Amygdala (tissue), 56 donors: ENCODE results near the gene TEDC1.

Experiments
- DNase-seq, 56 donors: peaks; one replicate each; lab custom pipeline; 2025; lab: John Stamatoyannopoulos, UW

TEDC1 gene, protein sequence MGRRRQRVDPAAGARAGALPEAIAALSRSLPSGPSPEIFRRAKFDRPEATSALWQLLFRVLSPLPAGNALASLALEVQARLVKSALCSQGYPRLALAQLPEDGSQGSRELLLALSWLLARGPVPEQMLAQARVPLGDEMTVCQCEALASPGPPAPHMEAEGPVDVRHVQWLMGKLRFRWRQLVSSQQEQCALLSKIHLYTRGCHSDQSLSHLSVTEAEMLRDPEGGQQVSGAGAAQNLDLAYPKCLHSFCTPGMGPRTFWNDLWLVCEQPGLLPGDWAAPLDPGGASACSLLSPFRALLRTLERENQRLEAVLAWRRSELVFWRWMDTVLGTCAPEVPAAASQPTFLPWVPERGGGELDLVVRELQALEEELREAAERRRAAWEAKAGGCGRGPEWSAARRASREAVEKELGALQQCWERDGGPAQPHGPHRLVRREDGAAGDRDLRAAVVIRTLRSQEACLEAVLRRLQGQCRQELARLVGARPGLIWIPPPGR

DNA sequence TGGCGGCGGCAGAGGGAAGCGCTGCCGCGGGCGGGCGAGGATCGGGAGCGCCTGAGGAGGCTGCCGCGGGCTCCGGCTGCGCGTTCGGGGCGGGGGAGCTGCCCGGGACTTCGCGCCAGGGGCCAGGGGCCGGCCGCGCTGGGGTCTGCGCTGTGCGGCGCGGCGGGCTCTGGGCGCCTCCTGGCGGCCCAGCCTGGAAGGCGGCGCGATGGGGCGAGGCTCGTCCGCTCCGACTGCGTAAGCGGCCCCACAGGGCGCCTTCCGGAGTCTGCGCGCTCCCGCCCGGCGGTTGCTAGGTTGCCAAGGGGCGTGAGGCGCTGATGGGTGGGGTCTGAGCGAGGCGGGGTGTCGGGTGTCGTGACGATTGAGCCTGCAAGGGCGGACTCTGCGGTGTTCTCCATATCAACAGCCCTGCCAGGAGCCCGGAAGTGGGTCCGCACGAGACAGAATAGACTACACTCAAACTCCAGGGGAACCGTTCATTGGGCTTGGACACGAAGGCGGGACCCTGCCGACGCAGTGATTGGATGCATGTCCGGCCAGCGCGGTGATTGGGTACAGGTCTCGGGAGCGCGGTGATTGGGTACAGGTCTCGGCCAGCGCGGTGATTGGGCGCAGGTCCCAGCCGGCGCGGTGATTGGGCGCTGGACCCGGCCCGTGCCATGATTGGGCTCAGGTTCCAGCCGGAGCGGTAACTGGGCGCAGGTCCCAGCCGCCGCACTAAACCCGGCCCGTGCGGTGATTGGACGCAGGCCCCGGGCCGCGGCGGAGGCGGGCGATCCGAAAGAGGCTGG, at the start of gene TEDC1:
Gene TEDC1, plus strand, starts transcription at position 675 of the 794 bp plus-strand sequence. CDS start 130 bp downstream, outside the sequence.
- peak; percentile 92 to 100 (median 100) for DNase-seq

GRCh38 chr14:105442125-105442524, 48.9 kb upstream of the TEDC1 start:
- no peak for DNase-seq

GRCh38 chr14:105442834-105443233, 48.2 kb upstream of the TEDC1 start:
- no peak for DNase-seq

DNA sequence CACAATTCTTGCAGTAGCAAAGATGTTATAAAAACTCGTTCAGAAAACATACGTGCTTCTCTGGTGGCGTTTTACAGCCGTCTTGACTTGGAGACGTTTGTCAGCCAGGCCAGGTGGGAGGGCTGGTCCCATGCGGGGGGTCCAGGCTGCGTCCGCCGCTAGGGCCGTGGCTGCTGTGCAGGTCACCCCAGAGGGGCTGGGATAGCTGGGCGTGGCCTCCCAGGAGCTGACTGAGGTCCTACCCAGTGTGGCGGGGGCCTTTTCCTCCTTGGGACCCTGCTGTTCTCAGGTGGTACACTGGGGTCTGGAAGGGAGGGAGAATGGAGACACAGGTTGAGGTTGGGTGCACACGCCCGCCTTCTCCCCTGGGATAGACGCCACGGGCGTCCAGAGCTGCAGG, 46.2 kb upstream of the TEDC1 start:
- DNase-seq: no peak

DNA sequence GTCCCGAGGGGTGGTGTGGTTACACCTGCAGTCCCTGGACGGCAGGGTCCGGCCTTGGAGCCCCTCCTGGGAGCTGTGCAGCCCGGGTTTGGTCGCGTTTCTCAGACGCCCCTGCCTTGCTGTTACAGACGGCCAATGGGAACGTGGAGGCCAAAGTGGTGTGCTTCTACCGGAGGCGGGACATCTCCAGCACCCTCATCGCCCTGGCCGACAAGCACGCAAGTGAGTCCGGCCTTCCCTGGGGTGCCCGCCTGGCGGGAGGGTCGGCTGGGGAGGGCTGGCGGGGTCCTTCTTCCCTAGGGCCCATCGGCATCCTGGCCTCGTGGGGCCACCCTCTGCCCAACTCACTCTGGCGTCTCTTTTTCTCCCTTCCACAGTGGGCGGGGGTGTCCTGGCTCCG, 45.8 kb upstream of the TEDC1 start:
- no peak for DNase-seq

DNA sequence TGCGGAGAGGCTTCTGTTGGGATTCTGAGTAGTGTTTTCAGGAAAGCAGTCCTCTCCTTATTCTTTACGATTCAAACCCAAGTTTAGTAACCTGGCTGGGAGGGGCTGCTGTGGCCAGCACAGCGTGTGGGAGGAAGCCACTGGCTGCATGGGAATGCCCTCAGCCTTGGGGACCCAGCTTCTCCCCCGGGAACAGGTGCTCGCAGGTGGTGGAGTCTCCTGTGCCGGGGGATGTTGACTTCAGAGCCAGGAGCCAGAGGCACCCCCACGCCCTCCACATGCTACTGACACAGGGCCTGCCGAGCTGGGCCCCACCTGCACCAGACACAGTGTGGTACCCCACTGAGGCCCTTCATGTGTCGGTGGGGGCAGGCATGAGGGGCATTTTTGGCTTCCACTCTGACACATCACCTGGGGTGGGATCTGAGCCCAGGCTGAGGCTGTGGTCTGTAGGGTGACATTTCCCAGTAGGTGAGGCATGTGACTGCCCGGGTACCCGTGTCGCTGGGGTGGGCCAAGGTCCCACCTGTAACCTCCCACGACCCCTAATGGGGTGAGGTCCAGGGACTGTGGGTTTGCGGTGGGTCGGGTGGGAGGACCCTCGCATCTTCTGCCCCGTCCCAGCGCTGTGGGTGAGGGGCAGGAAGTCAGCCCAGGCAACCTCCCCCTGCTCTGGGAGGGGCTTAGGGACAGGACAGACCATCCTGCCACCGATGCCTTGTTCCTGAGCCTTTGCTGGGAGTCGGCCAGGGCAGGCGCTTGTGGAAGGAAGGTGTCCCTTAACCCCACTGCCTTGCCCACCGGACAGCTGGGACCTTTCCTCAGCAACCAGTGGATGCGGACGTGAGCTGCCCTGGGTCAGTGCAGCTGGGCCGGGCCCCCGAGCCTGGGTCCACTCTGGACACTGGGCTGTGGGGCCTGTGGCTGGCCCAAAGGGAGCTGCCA, 44.9 kb upstream of the TEDC1 start:
- DNase-seq: no peak

DNA sequence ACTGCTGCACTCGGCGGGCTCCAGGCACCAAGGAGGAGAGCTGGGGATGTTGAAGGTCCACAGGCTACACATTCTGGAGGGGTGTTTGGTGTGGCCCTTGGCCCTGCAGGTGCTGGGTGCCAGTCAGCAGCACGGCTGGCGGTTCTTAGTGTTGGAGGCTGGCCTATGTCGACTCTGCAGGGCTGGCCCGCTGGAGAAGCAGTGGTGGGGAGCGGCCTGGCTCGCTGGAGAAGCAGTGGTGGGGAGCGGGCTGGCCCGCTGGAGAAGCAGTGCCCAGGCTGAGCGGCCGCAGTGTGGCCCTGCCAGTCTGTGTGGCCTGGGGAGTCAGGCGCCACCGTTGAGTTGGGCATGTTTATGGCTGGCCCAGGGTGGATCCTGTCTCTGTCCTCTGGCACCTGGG, 44.1 kb upstream of the TEDC1 start:
- DNase-seq: no peak

DNA sequence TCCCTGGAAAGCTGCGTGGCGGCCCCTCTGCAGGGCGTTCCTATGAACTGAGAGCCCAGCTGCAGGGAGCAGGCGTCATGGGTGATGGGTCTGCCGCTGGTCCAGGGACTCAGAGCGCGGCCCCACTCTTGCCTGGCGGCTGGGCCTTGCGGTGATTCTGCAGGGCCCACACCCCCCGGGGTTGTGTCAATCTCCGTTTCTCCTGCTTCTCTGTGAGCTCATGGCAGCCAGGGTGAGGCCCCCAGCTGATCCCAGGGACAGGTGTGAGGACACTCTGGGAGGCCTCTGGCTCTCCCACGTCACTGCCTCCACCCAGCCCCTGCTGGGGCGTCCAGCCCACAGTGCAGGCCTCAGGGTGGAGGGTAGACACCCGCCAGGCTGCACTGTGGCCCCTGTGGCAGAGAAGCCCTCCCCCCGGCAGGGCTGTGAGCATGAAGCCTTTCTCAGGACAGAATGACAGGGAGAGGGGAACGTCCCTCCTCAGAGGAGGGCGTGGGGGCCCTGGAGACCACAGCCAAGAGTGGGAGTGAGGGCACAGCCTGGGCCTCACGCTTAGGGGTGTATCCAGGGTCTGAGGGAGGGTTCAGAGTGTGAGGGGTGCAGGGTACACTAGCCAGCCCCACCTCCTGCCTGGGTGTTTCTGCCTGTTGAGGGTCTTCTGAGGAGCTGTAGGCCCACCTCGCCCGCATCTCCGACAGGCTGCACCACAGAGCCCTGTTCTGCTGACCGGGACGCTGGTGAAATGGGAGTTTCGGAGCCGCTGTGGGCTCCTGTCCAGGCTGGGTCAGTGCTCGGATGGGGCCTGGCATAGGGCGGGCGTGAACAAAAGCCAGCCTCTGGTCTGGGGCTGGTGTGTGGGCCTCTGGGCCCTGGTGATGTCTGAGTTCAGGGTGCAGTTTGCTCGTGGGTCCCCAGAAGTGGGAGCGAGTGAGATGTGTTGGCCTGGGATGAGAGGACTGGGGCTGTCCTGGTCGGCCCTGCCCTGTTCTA, 43.1 kb upstream of the TEDC1 start:
- DNase-seq: no peak

DNA sequence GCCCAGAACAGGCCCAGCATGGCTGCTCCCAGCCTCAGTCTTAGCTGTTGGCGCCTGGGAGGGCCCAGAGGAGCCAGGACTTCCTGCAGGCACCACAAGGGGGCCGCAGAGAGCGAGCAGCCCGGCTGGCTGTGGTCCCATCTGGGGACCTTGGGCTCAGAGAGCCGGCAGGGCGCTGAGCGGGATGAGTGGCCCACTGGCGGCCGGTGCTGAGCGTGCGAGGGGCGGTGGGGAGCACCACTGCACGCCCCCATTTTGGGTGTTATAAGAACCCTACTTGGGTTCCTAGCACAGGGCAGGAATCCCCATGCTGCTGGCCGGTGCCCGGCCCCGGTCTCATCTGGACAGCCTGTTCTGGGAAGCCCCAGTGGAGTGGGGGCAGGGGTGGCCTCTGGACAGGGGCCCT, 42.3 kb upstream of the TEDC1 start:
- DNase-seq: peak in 41 of 56 donors; percentile 11 to 83 (median 51)

DNA sequence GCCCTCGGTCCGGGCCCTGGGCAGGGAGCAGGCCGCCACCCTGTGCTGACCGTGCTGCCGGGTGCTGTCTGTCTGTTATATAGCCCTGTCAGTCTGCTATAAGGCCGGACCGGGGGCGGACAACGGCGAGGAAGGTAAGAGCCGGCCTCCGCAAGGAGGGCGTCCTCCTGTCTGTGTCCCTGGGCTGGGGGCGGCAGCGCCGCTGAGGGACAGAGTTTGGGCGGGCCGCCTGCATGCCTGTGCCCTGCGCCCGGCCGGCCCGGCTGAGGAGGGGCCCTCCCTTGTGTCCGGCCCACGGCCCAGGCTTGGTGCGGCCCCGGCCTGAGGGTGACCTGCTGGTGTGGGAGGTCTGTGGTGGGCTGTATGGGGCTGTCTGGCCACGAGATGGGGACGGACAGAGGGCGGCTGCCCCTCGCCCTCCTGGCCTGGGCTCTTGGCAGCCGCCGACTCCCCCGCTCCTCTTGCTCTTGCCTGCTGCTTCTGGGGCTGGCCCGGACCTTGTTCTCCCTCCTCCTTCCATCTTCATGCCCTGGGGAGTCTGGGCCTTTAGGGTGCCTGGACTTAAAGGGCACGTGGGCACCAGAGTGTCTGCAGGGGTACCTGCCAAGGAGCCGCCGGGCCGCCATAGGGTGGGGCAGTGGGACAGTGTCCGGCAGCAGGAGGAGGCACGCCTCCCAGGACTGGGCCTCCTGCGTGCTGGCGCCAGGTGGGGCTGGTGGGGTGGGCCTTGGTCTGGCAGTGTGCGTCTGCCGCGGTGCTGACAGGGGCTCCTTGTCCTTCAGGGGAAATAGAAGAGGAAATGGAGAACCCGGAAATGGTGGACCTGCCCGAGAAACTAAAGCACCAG, 41.5 kb upstream of the TEDC1 start:
- no peak for DNase-seq

DNA sequence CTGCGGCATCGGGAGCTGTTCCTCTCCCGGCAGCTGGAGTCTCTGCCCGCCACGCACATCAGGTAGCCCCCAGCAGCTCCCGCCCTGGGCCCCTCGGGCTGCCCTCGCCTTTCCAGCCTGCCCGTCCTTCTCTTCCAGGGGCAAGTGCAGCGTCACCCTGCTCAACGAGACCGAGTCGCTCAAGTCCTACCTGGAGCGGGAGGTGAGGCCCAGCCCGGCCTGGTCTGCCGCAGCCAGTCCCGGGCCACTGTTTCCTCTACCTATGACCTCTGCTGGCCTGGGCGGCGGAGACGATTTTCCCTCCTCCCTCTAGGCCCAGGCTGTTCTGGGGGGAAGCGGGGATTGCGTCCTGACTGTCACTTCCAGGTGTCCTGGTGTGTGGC, 40.9 kb upstream of the TEDC1 start:
- DNase-seq: no peak

- no peak for DNase-seq
Observed at GRCh38 chr14:105450864-105451720, 40.0 kb upstream of the TEDC1 start.

GRCh38 chr14:105452963-105453362, 38.1 kb upstream of the TEDC1 start:
- no peak for DNase-seq

GRCh38 chr14:105453847-105454246, 37.2 kb upstream of the TEDC1 start:
- DNase-seq: no peak

GRCh38 chr14:105455086-105455640, 35.9 kb upstream of the TEDC1 start:
- DNase-seq: no peak

DNA sequence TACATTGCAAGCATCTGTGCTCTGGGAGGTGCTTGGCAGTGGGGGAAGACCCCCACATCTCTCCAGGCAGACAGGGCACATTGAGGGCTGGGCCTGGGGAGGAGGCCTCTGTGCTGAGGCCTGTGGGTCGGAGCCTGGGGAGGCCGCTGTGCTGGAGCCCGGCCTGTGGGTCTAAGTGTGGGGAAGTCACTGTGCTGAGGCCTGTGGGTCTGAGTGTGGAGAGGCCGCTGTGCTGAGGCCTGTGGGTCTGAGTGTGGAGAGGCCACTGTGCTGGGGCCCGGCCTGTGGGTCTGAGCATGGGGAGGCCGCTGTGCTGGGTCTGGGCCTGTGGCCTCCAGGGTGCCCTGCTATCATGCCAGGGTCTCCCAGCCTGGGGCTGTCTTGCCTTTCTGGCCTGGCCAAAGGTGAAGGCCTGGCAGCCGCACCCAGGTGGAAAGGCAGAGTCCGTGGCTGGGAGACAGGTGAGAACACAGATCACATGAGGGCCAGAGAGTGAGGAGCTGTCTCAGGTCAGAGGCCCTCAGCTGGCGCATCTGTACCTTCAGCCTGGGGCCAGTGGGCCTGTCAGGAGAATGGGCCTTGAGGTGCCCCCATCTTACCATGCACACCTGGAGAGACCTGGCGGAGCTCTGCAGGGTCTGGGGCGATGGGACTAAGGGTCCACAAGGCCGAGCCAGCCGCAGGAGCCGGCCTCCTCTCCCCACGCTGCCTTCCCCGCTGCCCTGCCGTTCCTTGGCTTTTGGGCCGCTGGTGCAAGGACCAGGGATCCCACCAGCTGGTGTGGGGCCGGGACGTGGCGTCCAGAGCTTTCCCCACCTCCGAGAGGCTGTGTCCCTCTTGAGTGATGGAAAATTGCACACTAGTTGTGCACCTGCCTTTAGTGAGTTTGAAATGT, 35.0 kb upstream of the TEDC1 start:
- no peak for DNase-seq
